ENCODE data around the gene ENPP1.
"Not testable (repeated sequence)": the region's sequence is repeated elsewhere in the genome, so short reads cannot be mapped to it uniquely, and the experiment has no call there.

ENPP1 gene

GRCh38 chr6:131897050-131897435 is 89.2 kb downstream of the ENPP1 start:
- TF ChIP-seq CTCF (IDR thresholded peaks at IDR 0.05; ENCODE audit: insufficient read depth, low read length, poor library complexity, severe bottlenecking): no peak

GRCh38 chr6:131897621-131898020 is 89.8 kb downstream of the ENPP1 start:
- TF ChIP-seq CTCF (IDR thresholded peaks at IDR 0.05; ENCODE audit: insufficient read depth, low read length, poor library complexity, severe bottlenecking): no peak
- no peaks in the 10 kb centered on the region for H3K36me3 ChIP-seq (ENCODE audit: control insufficient read depth, insufficient read depth, low read length)
- no peaks in the 10 kb centered on the region for H3K27me3 ChIP-seq (replicated peaks; ENCODE audit: control insufficient read depth, insufficient read depth, low read length)
- no peak overlapping the region for H3K4me3 ChIP-seq (replicated peaks; ENCODE audit: low read depth, low read length)
- DNase-seq (ENCODE audit: extremely low read depth, insufficient read length): no peak

More at GRCh38 chr6:131897050-131897435, 89.2 kb downstream of the ENPP1 start:
- Histone ChIP-seq H3K36me3 (ENCODE audit: control insufficient read depth, insufficient read depth, low read length) (no peaks in the 10 kb centered on the region), H3K4me3 (replicated peaks; ENCODE audit: low read depth, low read length) (no peak overlapping the region), H3K27me3 (replicated peaks; ENCODE audit: control insufficient read depth, insufficient read depth, low read length) (no peaks in the 10 kb centered on the region)
- DNase-seq (ENCODE audit: extremely low read depth, insufficient read length): no peak

- H3K36me3 ChIP-seq (ENCODE audit: control insufficient read depth, insufficient read depth, low read length): no peaks in the 10 kb centered on the region
- no peak for TF ChIP-seq CTCF (IDR thresholded peaks at IDR 0.05; ENCODE audit: insufficient read depth, low read length, poor library complexity, severe bottlenecking)
- no peak overlapping the region for H3K4me3 ChIP-seq (replicated peaks; ENCODE audit: low read depth, low read length)
Measured at GRCh38 chr6:131898718-131899117, 90.9 kb downstream of the ENPP1 start.

GRCh38 chr6:131900231-131900630 is 92.4 kb downstream of the ENPP1 start:
- DNase-seq (ENCODE audit: extremely low read depth, insufficient read length): no peak
- Histone ChIP-seq H3K4me3 (replicated peaks; ENCODE audit: low read depth, low read length) (no peak overlapping the region), H3K27me3 (replicated peaks; ENCODE audit: control insufficient read depth, insufficient read depth, low read length) (no peaks in the 10 kb centered on the region), H3K36me3 (ENCODE audit: control insufficient read depth, insufficient read depth, low read length) (no peaks in the 10 kb centered on the region)
- TF ChIP-seq CTCF (IDR thresholded peaks at IDR 0.05; ENCODE audit: insufficient read depth, low read length, poor library complexity, severe bottlenecking): no peak

More at GRCh38 chr6:131898718-131899117, 90.9 kb downstream of the ENPP1 start:
- H3K27me3 ChIP-seq (replicated peaks; ENCODE audit: control insufficient read depth, insufficient read depth, low read length): no peaks in the 10 kb centered on the region
- DNase-seq (ENCODE audit: extremely low read depth, insufficient read length): no peak

- H3K27me3 ChIP-seq (replicated peaks; ENCODE audit: control insufficient read depth, insufficient read depth, low read length); H3K36me3 ChIP-seq (ENCODE audit: control insufficient read depth, insufficient read depth, low read length); H3K4me3 ChIP-seq (replicated peaks; ENCODE audit: low read depth, low read length); DNase-seq (ENCODE audit: extremely low read depth, insufficient read length): not testable (repeated sequence)
Measured at GRCh38 chr6:131901326-131901873, 93.6 kb downstream of the ENPP1 start.

GRCh38 chr6:131903734-131904133 is 95.9 kb downstream of the ENPP1 start:
- not testable (repeated sequence) for DNase-seq (ENCODE audit: extremely low read depth, insufficient read length); H3K27me3 ChIP-seq (replicated peaks; ENCODE audit: control insufficient read depth, insufficient read depth, low read length); H3K36me3 ChIP-seq (ENCODE audit: control insufficient read depth, insufficient read depth, low read length); H3K4me3 ChIP-seq (replicated peaks; ENCODE audit: low read depth, low read length)

GRCh38 chr6:131908787-131909186 is 101.0 kb downstream of the ENPP1 start:
- H3K36me3 ChIP-seq (ENCODE audit: control insufficient read depth, insufficient read depth, low read length); DNase-seq (ENCODE audit: extremely low read depth, insufficient read length); H3K27me3 ChIP-seq (replicated peaks; ENCODE audit: control insufficient read depth, insufficient read depth, low read length); H3K4me3 ChIP-seq (replicated peaks; ENCODE audit: low read depth, low read length): not testable (repeated sequence)
